NCI-H2107 treated with DMSO at 0.1 percent for 48 hours (cell line): ENCODE measurements around the gene MRPL53.
"Not testable (repeated sequence)": the region's sequence is repeated elsewhere in the genome, so short reads cannot be mapped to it uniquely, and the experiment has no call there.

Experiments
- DNase-seq: peaks from one replicate; lab custom pipeline; 2025; ENCODE audit not compliant: unreplicated experiment; lab: John Stamatoyannopoulos, UW

Gene MRPL53

DNA sequence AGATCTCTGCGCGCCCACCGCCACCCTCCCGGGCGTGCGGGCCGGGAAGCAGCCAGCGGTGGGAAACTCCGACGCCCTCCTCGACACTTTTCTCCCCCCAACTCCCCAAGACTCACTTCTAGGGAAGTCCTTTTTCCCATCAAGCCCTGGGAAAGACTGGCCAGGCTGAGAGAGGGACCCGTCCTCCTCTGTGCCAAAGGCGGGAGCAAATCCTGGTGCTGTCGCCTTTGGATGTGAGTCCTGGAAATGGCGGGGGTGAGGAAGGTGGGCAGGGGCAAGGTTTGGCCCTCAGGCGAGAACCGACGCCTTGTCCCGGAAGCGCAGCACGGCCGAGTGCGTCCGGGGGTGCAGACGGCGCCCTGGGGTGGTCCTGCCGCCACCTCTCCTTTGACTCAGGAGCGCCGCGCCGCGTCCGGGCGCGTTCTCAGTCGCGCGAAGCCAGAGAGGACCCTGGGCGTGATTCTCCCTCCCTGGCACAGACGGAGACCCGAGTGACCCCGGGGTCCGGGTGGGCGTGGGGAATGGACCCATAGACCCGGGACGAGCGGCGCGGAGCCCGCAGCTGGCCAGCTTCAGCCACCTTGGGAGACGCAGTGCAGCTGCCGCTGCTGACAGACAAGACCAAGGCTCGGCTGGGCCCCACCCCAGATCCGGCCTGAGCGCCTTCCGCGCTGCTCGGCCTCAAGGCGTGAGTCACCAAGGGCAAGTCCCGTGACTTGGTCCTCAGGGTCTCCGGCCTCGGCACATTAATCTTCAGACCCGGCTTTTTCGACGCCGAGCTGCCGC, 30.4 kb upstream of the MRPL53 start:
- no peak for DNase-seq

DNA sequence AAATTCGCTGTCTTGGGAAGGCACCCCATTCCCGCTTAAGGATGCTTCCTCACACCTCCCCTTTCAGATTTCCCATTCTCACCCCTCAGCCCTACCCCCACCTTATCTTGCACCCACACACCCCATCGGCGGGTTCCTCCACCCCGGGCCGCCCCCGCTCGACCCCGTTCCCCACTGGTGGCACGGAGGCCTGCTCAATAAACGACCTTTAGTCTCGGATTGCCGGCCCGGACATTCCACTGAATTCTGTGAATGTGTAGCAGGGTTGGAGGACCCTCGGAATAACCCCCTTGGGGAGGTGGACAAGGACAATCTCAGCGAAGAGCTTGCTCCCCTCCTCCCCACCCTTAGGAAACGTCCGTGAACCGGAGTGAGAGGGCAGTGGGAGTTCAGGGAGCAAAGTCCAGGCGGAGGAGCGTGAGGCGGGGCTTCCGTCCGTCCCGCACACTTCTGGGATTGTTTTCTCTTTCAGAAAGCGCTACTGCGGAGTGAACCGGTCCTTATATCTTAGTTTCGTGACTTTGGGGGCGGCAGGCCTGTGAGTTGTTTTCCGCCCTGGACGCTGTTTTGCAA, 29.8 kb upstream of the MRPL53 start:
- no peak for DNase-seq

DNA sequence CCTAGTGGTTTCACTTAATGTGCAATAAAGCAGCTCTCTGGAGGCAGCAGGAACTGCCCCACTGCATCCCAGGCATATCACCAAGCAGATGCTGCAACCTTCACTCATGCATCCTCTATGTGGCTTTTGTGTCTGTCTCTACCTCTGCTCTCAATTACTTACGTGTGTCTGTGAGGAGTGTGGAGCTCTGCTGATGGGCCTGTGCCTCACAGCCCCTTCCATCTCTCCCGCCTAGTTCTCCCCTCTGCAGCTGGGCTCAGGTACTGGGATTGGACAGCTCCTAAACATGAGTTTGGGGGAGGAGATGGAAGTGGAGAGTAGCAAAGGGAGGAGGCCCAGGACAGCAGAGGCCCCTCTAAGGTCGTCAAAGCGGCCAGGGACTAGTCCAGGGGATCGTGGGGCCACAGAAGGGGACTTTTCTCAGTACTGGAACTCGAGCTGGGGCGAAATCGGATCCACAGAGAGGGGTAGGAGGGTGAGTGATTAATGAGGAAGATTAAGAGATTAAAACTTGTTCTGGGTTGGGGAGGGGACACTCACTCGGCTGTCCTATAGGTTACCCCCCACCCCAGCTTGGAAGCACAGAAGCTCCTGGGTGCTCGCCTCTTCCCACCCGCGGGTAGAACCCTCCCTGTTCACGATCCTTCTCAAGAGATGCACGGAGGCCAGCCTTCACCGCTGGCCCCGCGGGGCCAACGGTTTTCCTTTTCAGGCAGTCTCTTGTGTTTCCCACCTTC, 29.0 kb upstream of the MRPL53 start:
- no peak for DNase-seq

DNA sequence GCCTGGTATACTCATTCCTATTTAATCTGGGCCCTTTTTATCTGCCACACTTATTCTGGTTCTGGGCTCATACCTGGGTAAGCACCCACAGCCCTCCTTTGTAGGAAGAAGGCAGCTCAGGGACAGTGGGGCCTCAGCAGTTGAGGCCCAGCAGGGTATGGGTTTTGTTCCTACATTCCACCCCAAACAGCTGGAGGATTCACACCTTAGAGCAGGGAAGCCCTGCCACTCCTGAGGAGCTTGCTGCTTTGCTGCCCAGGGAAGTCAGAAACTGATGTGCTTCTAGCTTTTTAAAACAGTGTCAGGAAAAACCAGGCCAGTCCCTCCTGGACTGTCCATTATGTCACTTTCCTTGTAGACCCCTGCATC, 28.1 kb upstream of the MRPL53 start:
- no peak for DNase-seq

DNA sequence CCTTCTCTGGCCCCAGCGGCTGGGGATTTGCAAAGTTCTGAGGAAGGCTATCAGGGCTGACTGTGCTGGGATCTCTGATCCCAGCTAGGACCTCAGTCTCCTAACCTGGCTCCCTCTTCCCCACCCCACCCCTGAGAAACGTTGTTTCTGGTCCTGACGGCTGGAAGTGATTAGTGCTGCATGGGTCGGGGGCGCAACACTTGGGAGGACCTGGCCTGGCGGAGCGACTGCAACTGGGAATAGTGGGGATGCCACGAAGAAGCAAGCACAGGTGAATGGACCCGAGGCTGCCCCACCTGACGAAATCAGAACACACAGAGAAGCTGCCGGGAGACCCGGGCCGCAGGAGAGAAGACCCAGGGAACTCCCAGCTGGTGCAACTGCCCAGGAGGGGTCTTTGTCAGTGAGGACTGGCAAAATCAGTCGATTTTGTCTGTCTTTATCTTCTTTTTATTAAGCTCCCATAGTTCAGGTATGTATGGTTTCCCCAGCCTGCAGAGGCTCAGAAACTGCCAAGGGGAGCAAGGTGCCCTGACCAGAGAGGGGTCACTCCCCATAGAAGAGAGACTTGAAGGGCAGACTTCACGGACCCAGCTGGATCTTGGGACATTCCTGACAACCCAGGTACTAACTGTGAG, 27.6 kb upstream of the MRPL53 start:
- DNase-seq = no peak

DNA sequence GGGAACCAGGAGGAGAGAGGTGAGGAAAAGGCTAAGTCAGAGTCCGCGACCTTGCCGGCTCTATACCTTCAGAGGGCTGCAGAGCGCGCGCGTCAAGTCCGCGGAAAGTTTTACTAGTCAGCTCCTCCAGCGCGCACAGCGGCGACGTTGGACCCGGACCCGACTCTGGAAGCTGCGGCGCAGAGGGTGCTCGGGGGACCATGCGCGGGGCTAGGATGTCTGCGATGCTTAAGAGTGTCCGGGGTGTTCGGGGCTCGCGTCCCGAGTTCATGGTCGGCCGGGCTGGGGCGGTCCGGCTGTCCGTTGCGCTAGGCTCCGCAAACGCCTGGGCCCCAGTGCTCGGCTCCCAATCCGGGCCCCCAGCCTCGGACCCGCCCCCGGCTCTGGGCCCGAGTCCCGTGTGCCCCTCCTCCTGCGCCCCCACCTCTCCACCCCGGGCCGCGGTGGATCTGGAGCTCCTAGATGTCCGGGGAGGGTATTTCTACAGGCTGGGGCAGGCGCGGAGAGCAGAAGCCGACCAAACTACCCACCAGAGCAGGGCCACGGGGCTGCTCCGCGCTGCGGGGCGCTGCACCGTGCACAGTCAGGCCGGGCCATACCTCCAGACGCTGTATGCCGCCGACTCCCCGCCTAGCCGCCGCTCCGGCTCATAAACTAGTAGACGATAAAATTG, 26.9 kb upstream of the MRPL53 start, which contains the start of gene LBX2:
LBX2 (minus strand) TSS at position 337 of the 673 bp plus-strand sequence; CDS start at position 271, 66 bp downstream.
- no peak for DNase-seq

DNA sequence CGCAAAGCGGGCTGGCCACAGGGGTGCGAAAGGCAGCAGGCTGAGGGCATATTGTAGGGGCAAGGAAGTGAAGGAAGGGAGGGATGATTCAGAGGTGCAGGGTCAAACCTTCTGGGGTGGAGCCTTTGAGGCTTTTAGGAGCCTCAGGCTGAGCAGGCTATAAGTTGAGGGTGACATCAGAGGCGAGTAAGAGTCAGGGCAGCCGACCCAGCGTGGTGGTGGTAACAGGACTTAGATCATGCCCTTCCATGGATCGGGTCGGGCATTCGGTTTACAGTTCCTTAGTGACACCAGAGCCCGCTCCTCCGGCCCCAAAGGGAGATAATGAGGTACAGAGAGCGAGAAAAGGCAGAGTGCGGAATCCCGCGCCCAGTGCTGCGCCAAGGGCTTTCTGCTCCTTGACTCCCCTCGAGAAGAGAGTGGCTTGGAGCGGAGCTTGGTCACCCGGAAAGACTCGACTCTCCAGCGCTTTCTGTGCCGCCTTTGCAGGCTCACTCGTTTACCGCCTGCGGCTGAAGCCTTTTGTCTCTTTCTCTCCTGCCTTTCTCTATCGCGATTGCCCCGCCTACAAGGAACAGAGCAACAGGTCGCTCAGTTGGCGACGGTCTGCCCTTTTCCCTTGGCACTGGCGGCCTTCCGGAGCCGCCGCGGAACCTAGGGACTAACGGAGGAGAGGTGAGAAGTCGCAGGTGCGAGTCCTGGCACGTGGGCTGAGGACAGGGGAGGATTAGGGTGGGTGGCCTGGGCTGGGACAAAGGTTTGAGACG, 26.2 kb upstream of the MRPL53 start:
- DNase-seq = no peak

DNA sequence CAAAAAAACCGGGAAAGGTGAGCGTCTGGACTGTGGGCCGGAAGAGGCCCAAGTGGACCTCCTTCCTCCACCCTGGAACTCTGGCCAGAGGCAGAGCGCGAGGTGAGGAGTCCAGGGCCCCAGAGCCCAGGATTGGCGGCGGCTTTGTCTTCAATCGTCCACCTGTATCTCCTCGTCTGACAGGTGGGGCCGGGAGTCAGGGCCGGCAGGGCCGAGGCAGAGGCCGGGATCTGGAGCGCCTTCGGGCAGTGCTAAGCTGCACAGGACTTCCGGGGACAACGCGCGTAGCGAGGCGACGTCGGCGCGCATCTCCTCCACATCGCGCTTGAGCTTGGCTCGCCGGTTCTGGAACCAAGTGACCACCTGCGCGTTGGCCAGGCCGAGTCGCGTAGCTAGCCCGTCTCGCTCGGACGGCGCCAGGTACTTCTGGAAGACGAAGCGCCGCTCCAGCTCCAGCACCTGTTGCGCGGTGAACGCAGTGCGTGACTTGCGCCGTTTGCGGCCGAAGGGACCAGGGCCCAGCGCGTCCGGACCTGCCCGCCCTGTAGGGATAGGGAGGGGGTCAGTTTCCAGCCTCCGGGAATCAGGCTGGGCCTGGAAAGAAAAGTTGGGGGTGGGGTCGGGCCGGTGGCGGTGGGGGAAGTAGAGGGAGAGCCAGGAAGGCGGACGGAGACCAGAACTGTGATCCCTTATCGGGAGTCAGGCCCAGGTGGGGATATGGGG, 25.5 kb upstream of the MRPL53 start:
- no peak for DNase-seq

DNA sequence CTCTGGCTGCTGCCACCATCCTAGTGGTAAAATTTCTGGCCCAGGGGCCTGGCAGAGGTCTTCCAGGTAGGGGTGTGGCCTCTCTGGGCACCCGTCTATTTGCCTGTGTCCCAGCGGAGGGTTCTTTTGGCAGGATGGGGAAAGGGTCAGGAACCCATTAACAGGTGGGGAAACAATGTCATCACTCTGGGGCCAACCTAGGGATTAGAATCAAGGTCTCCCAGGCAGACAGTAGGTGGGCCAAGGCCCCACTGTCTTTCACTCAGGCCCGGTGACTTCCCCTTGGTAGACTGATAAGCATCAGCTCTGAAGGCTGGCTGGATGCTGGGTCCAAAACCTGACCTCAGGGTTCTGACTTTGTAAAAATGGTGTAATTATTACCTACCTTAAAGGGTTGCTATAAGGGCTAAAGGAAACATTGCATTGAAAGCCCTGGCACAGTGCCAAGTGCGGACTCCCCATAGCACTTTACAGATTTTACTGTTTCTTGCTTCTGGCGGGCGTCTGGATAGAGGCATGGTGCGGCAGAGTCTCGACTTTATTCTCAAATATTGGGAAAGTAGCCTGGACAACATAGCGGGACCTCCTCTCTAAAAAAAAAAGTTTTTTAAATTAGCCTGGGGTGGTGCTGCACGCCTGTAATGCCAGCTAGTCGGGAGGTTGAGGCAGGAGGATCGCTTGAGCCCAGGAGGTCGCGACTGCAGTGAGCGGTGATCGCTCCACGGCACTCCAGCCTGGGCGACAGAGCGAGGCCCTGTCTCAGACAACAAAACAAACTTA, 24.7 kb upstream of the MRPL53 start:
- DNase-seq = no peak

DNA sequence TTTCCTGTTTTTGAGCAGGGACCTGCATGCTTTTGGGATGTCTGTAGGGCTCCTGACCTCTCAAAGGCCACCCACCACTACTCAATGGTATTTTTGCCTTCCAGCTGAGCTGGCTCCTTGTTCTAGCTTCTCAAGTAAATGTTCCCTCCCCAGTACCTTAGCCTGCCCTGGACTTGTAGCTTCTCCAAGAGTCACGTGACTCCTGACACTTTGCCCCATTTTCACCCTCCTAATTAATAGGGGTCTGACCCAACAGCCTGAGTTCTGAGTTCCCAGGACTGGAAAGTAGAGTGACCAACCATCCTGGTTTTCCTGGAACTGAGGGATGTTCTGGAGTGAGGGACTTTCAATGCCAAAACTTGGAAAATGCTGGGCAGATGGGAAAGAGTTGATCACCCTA, 23.0 kb upstream of the MRPL53 start:
- DNase-seq = no peak

DNA sequence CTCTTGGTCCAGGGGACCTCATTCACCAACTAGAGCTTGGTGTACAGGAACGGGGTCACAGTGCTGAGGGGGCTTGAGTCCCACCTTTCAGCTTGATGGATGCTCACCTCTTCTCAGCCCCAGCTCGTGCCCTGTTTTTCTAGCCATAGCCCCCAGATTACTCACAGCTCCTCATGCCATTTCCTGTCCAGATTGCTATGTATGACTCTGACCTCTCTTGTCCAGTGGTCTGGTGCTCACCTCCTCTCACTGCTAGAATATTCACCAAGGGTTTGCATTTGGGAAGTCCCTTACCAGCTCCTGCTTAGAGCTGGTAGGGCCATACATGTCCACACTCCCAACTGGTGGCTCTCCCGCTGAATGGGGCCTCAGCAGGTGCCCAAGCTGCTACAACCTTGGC, 21.1 kb upstream of the MRPL53 start:
- DNase-seq = no peak

DNA sequence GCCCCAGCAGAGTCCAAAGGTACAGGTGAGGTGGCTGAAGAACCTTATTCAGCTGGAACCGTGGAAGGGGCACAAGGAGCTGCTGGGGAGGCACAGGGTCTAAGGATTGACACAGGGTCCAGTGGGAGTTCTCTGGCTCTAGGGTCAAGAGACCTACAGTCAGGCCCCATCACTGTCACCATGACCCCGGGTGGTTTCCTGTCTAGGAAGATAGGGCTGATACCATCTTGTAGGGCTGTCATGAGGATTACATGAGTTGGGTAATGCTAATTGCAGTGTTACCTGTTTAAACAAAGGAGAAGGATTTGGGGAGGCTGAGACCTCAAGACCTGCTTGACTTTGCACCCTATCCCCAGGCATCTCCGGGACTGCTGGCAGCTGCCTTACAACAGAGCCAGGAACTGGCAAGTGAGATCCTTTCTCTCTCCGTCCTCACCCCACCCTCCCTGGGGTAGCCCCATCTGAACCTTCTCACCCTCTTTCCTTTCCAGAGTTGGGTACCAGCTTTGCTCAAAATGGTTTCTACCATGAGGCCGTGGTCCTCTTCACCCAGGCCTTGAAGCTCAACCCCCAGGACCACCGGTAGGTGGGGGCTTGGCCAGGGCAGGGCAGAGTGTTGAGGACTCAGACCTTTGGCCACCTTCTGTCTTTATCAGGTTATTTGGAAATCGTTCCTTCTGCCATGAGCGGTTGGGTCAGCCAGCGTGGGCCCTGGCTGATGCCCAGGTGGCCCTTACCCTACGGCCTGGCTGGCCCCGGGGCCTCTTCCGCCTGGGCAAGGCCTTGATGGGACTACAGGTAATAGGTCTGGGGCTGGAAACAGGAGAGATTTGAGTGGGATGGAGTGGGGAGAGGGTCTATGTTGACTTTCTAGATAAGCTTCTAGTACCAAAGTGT, 19.4 kb upstream of the MRPL53 start:
- DNase-seq = no peak

DNA sequence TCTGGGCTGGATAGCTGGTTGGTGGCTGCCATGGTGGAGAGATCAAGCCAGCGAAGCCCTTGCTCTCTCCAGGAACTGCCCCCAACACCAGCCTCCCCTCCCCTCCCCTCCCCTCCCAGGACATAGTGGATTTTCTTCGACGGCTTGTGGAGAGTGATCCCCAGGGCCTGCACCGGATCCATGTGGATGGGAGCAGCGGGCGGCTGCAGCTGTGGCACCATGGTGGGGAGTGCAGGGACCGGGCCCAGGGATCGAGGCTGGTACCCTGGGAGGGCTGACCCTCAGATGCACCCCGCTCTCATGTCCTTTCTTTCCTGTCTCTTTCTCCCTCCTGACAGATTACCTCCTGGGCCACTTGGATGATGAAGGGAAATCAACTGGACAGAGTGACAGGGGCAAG, 17.4 kb upstream of the MRPL53 start:
- DNase-seq = no peak

DNA sequence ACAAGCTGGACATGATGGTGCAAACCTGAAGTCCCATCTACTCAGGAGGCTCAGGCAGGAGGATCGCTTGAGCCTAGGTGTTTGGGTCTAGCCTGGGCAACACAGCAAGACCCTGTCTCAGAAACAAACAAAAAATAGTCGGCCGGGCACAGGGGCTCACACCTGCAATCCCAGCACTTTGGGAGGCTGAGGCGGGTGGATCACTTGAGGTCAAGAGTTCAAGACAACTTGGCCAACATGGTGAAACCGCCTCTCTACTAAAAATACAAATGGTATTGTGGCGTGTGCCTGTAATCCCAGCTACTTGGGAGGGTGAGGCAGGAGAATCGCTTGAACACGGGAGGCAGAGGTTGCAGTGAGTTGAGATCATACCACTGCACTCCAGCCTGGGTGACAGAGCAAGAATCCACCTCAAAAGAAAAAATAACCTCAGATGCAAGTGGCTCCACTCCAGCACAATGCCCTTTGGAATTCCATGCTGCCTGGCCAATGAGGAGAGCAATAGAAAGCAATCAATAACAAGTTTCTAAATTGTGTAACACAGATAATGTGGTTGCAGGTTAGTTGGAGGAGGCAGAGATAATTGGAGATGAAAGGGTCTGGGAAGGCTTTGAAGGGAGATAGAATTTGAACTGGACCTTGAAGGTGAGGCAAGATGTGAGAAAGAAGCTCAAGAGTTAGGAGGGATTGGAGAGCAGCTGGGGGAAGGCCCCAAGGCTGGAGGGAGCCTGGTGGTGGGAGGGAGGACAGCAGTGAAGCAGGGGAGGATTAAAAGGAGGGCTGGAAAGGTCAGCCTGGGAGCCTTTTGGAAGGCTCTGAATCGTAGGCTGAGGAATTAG, 16.4 kb upstream of the MRPL53 start:
- no peak for DNase-seq

DNA sequence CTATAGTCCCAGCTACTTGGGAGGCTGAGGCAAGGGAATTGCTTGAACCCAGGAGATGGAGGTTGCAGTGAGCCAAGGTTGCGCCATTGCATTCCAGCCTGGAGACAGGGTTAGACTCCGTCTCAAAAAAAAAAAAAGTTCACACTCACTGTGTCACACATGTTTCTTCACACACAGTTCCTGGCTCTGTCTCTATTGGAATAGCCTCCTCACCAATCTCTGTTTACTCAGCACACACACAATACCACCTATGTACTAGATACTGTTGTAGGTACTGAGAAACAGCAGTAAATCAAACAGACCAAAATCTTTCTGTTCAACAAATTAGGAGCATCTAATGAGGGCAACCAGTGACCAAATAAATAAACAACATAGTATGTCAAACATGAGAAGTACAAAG, 13.7 kb upstream of the MRPL53 start:
- DNase-seq = no peak

DNA sequence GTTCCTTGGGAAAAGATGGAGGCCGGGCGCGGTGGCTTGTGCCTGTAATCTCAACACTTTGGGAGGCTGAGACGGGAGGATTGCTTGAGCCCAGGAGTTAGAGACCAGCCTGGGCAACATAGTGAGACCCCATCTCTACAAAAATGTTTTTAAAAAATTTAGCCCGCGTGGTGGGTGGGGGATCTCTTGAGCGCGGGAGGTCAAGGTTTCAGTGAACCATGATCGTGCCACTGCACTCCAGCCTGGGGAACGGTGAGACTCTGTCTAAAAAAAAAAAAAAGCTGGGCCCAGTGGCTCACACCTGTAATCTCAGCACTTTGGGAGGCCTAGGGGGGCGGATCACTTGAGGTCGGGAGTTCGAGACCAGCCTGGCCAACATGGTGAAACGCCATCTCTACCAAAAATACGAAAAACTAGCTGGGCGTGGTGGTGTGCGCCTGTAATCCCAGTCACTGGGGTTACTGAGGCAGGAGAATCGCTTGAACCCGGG, 11.2 kb upstream of the MRPL53 start:
- DNase-seq = not testable (repeated sequence)
